ENCODE measurements around the gene ATG2B. TPM values are rescaled to one million over a fixed set of nuclear protein-coding genes. Genes with fewer than 3 reads are reported as not detected.

ATG2B gene
- total RNA-seq, 4 donors from 2014 or later, result 17.1 to 56.6 (median 41.6) TPM

- no peak for TF ChIP-seq POLR2A (IDR thresholded peaks at IDR 0.05)
- TF ChIP-seq CTCF (IDR thresholded peaks at IDR 0.05), result no peak
- H3K4me1 ChIP-seq, result no peaks in the 10 kb centered on the region
- no peak for DNase-seq
- intact Hi-C loops (cut with DNase I; ENCODE audit: low total_unique reads), result no loop called here
- H3K27ac ChIP-seq, result no peak overlapping the region
- no peak overlapping the region for H3K4me3 ChIP-seq
- no peaks in the 10 kb centered on the region for H3K36me3 ChIP-seq
- no peaks in the 10 kb centered on the region for H3K9me3 ChIP-seq
- H3K27me3 ChIP-seq, result no peaks in the 10 kb centered on the region
Measured at GRCh38 chr14:96318836-96319235, 44.3 kb downstream of the ATG2B start.

- no peak overlapping the region for H3K27ac ChIP-seq
- no peak overlapping the region for H3K4me3 ChIP-seq
- no peaks in the 10 kb centered on the region for H3K27me3 ChIP-seq
- DNase-seq, result no peak
- H3K4me1 ChIP-seq, result no peaks in the 10 kb centered on the region
- TF ChIP-seq CTCF (IDR thresholded peaks at IDR 0.05) (no peak), POLR2A (IDR thresholded peaks at IDR 0.05) (no peak)
- H3K36me3 ChIP-seq, result no peaks in the 10 kb centered on the region
- intact Hi-C loops (cut with DNase I; ENCODE audit: low total_unique reads), result no loop called here
- no peaks in the 10 kb centered on the region for H3K9me3 ChIP-seq
Measured at GRCh38 chr14:96316087-96316486, 47.1 kb downstream of the ATG2B start.

- Histone ChIP-seq H3K4me3 (no peak overlapping the region), H3K9me3 (no peaks in the 10 kb centered on the region), H3K4me1 (no peaks in the 10 kb centered on the region), H3K27ac (no peak overlapping the region), H3K36me3 (no peaks in the 10 kb centered on the region), H3K27me3 (no peaks in the 10 kb centered on the region)
- TF ChIP-seq CTCF (IDR thresholded peaks at IDR 0.05) (no peak), POLR2A (IDR thresholded peaks at IDR 0.05) (no peak)
- intact Hi-C loops (cut with DNase I; ENCODE audit: low total_unique reads), result no loop called here
- no peak for DNase-seq
Measured at GRCh38 chr14:96310906-96311305, 52.2 kb downstream of the ATG2B start.

GRCh38 chr14:96309896-96310330 is 53.2 kb downstream of the ATG2B start:
- no peak overlapping the region for H3K27ac ChIP-seq
- no peaks in the 10 kb centered on the region for H3K4me1 ChIP-seq
- no peak overlapping the region for H3K4me3 ChIP-seq
- no peak for DNase-seq
- TF ChIP-seq CTCF (IDR thresholded peaks at IDR 0.05), result no peak
- no peak for TF ChIP-seq POLR2A (IDR thresholded peaks at IDR 0.05)
- intact Hi-C loops (cut with DNase I; ENCODE audit: low total_unique reads), result no loop called here
- no peaks in the 10 kb centered on the region for H3K27me3 ChIP-seq
- no peaks in the 10 kb centered on the region for H3K36me3 ChIP-seq
- H3K9me3 ChIP-seq, result no peaks in the 10 kb centered on the region

- no peak for DNase-seq
- Histone ChIP-seq H3K4me1 (no peaks in the 10 kb centered on the region), H3K9me3 (no peaks in the 10 kb centered on the region), H3K27ac (no peak overlapping the region), H3K4me3 (no peak overlapping the region), H3K27me3 (no peaks in the 10 kb centered on the region), H3K36me3 (no peaks in the 10 kb centered on the region)
- intact Hi-C loops (cut with DNase I; ENCODE audit: low total_unique reads), result no loop called here
- no peak for TF ChIP-seq CTCF (IDR thresholded peaks at IDR 0.05)
- TF ChIP-seq POLR2A (IDR thresholded peaks at IDR 0.05), result no peak
Measured at GRCh38 chr14:96309133-96309895, 53.8 kb downstream of the ATG2B start.
